ENCODE measurements around the gene PPARA. TPM values are rescaled to one million over a fixed set of nuclear protein-coding genes. Genes with fewer than 3 reads are reported as not detected.

The PPARA gene
- total and polyA plus RNA-seq, 2 of the 4 experiments (the other 2 are of a cell fraction), result 3.1 to 7.0 TPM

- H3K9me1 ChIP-seq (ENCODE audit: insufficient read depth, low read length), result peaks cover 19% of the 10 kb centered on the region
- H3K14ac ChIP-seq (replicated peaks; ENCODE audit: low read depth, low read length), result no peak overlapping the region
- H3K4me1 ChIP-seq (ENCODE audit: control insufficient read depth, insufficient read depth, low read length), result peaks cover 7% of the 10 kb centered on the region; the same call in 1 of the 2 replicates
- H4K20me1 ChIP-seq (ENCODE audit: insufficient read depth, low read length), result no peaks in the 10 kb centered on the region; the same call in 1 of the 2 replicates
- no peak overlapping the region for H3K9ac ChIP-seq (ENCODE audit: low read depth, low read length)
- peaks cover 15 to 34% of the 10 kb centered on the region in 2 experiments for H3K79me1 ChIP-seq (ENCODE audit: low read depth in 1 of 2, low read length in 2 of 2)
- H3K36me3 ChIP-seq (ENCODE audit: control insufficient read depth, insufficient read depth, low read length), result no peaks in the 10 kb centered on the region; the same call in 1 of the 2 replicates
- no peak overlapping the region for H3K23ac ChIP-seq (ENCODE audit: low read depth, low read length)
- ChIA-PET CTCF (no interaction called here), POLR2A (ENCODE audit: unreplicated experiment) (no interaction called here)
- no peak overlapping the region for H3K4me3 ChIP-seq (ENCODE audit: insufficient read depth, low read depth, low read length)
- in situ Hi-C loops (cut with MboI; ENCODE audit: low sequenced_read_pairs), result no loop called here
- no peak overlapping the region for H2BK5ac ChIP-seq (ENCODE audit: low read depth, low read length, poor library complexity, severe bottlenecking)
- intact Hi-C loops (cut with micrococcal nuclease), result no loop called here
- dilution Hi-C loops (cut with HindIII; ENCODE audit: low sequenced_read_pairs, unreplicated experiment), result no loop called here
- no peak overlapping the region for H2BK15ac ChIP-seq (ENCODE audit: low read depth, low read length)
- no peak for DNase-seq
- no peak overlapping the region for H3K18ac ChIP-seq (ENCODE audit: low read depth, low read length)
- no peak overlapping the region for H2BK20ac ChIP-seq (ENCODE audit: low read depth, low read length)
- no peak for ATAC-seq (ENCODE audit: low read depth)
- H2BK120ac ChIP-seq (ENCODE audit: low read depth, low read length), result no peak overlapping the region
- no peak overlapping the region for H3K56ac ChIP-seq (ENCODE audit: extremely low read depth, insufficient read depth, low read length)
- no peak overlapping the region for H4K5ac ChIP-seq (ENCODE audit: low read depth, low read length)
- H2AK9ac ChIP-seq (replicated peaks; ENCODE audit: low read depth, low read length, poor library complexity), result no peak overlapping the region
- H3K4me2 ChIP-seq (ENCODE audit: low read depth, low read length), result no peak overlapping the region
- H3K27ac ChIP-seq (ENCODE audit: insufficient read depth, low read length), result no peak overlapping the region
- no peaks in the 10 kb centered on the region for H3K27me3 ChIP-seq (ENCODE audit: control insufficient read depth, insufficient read depth, low read length)
- no peak overlapping the region for H2AFZ ChIP-seq (replicated peaks; ENCODE audit: low read length, poor library complexity)
- no peak overlapping the region for H2AK5ac ChIP-seq (ENCODE audit: low read depth, low read length)
- H4K91ac ChIP-seq (ENCODE audit: insufficient read depth, low read depth, low read length), result no peak overlapping the region
- no peak overlapping the region for H4K8ac ChIP-seq (ENCODE audit: low read depth in 2 of 2, low read length in 2 of 2)
- no peak overlapping the region for H3K4ac ChIP-seq (ENCODE audit: low read depth, low read length)
- TF ChIP-seq MAZ (IDR thresholded peaks at IDR 0.05; ENCODE audit: borderline replicate concordance, low read depth, low read length) (no peak), MAFK (IDR thresholded peaks at IDR 0.05; ENCODE audit: low read depth, low read length) (no peak)
- BruUV-seq (replicated peaks), result no TSS peak
- WGBS, 2 experiments (ENCODE audit: extremely low coverage in 2 of 2, insufficient read length in 1 of 2), result no CpG with 5 or more reads among the region's 9 CpGs
- H3K9me3 ChIP-seq (ENCODE audit: control insufficient read depth, insufficient read depth, low read length), result no peaks in the 10 kb centered on the region
These were observed 101.6 kb downstream of the PPARA start for GRCh38 chr22:46251816-46252380.

Data from IMR-90 (cell line).